GM19238 (cell line): Measurements from ENCODE around the gene EVC.

Source experiments
- DNase-seq: peaks from one replicate; pipeline ENCODE4 v3.0.0; 2011; ENCODE audit warnings: low spot score; ENCODE audit not compliant: insufficient read length

EVC gene

DNA sequence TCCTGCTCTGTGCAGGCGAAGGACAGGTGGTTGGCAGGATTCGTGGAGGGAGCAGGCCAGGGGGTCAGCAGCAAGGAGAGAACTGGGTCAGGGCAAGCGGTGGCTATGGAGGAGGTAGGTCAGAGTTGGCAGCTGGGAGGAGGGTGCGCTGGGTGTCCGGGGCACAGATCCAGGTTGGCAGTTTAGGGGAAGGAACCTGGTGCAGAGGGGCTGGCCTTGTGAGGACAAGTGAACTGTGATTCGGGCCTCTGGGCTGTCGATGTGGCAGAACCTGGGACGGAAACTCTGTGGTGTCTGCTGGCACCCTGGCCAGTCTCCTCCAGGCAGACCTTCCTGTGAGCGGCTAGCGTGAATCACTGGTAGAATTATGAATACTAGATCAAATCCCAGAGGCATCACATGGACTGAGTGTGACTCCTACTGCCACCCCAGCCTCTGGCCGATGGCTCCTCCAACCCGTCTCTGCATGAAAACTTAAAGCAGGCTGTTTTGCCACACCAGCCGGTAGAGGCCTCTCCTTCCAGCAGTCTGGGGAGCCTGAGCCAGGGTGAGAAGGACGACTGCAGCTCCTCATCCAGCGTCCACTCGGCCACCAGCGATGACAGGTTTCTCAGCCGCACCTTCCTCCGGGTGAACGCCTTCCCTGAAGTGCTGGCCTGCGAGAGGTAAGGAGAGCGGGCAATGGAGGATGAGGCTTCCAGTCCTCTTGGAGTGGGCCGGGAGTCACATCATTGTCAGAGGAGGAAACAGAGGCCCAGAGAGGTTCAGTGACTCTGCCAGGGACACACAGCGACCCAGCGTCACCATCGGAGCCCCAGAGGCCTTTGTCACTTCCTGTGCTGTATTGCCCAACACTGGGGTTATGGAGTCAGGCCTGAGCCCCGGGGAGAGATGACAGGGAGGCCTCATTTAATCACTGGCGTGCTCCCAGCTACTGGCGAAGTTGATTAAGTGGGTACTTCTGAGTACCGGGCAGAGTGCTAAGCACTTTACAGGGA lies 20.3 kb downstream of the EVC start:
- DNase-seq = no peak

GRCh38 chr4:5732158-5732557 lies 21.2 kb downstream of the EVC start:
- DNase-seq = no peak

- no peak for DNase-seq
These were observed 23.9 kb downstream of the EVC start for GRCh38 chr4:5734853-5735252.

DNA sequence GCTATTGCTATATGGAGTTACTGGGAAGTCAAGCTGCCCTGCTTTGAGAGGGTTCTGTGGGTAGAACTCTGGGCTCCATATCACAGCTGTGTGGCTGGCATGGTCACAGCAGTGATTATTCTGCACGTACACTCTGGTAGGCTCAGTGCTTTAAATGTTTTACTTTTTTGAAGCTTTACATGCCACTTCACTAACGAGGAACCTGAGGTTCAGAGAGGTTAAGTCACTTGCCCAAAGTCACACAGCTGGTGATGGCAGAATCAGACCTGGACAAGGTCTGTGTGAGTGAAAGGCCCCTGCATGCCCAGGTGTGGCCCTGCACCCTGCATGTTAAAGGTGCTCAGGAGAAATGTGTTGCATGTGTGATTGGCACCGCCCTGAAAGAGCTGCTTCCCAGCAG lies 24.5 kb downstream of the EVC start:
- DNase-seq = no peak

DNA sequence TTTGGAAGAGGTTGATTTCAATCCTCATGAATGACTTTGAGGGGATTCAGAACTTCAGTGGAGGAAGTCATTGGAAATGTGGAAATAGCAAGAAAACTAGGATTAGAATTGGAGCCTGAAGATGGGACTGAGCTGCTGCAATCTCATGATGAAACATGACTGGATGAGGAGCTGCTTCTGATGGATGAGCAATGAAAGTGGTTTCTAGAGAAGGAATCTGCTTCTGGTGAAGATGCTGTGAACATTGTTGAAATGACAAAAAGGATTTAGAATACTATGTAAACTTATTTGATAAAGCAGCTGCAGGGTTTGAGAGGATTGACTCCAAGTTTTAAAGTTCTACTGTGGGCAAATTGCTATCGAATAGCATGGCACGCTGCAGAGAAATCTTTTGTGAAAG lies 27.1 kb downstream of the EVC start:
- no peak for DNase-seq

- no peak for DNase-seq
These were observed 31.4 kb downstream of the EVC start for GRCh38 chr4:5742388-5742787.

DNA sequence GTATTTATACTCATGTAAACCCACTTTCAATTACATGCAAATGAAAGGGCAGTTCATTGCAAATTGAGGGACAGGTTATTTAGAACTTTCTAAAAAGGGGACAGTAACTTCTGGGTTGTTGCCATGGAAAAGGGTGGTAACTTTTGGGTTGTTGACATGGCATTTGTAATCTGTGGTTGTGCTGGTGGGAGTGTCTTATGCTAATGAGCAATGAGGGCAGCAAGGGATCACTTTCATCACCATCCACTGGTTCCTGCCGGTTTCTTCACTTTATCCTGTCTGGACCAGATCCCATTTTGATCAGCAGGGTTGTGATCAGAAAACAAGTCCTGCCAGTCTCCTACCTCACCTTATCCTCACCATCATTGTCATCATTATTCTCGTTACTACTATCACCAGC lies 32.0 kb downstream of the EVC start:
- DNase-seq = no peak

DNA sequence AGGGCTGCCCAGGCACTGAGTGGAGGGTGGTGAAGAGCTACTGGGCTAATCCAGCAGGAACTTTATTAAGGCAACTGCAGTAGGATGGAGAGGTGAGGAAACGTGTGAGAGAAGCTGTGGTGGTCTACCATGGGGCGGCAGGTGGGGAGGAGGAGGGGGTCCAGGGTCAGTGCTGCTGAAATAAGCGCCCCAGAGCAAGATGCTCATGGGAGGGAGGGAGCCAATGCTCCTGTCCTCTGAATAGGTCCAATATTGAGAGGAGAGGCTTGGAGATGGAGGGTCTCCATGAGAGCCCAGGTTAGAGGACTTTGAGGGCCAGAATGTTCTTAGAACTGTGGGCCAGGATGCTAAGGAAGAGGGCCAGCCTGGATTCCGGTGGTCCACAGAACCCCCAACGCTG lies 35.2 kb downstream of the EVC start:
- DNase-seq = no peak

DNA sequence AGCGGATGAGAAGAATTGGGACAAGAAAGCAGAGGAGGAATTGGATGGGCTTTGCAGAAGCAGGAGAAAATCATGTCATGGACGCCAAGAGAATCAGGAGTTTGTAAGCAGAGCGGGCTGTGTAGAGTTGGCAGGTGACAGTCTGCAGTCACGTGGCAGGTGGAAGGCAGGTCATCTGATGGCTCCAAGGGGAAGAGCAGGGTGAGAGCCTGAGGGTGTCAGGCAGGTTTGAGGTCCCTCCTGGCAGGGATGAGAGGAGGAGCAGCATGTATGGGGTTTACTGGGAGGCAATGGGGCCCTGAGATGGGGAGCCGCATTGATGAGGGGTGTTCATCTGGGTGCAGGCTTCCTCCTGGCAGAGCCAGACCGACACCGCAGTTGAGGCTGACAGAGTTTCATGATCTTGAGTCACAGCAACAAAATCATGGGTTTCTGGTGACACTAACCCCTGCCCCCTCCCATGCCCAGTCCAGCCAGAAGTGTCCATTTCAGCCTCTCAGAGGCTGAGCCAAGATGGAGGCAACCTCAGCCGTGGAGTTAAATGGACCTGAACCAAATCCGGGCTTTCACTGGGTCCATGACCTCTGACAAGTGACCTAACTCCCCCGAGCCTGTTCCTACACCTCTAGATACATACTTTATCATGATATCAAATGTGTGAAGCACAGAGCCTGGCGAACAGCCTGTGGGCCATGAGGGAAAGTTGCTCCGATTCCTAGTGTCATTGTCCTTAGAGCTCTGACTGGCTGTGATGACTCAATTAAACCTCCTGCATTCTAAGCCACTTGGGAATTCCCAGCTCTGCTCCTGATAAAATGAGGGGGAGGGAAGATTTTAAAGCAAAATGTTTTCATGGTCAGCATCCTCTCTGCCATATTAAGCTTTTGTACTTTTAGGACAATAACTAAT lies 36.1 kb downstream of the EVC start:
- no peak for DNase-seq

GRCh38 chr4:5747738-5748375 lies 36.9 kb downstream of the EVC start:
- DNase-seq = no peak

GRCh38 chr4:5749568-5749967 lies 38.6 kb downstream of the EVC start:
- DNase-seq = no peak

- DNase-seq = no peak
These were observed 39.3 kb downstream of the EVC start for GRCh38 chr4:5750052-5750945.

GRCh38 chr4:5750946-5751665 lies 40.1 kb downstream of the EVC start:
- DNase-seq = no peak

- DNase-seq = no peak
These were observed 40.8 kb downstream of the EVC start for GRCh38 chr4:5751666-5752375.

- no peak for DNase-seq
These were observed 41.6 kb downstream of the EVC start for GRCh38 chr4:5752376-5753184.

- no peak for DNase-seq
These were observed 42.4 kb downstream of the EVC start for GRCh38 chr4:5753366-5753765.

DNA sequence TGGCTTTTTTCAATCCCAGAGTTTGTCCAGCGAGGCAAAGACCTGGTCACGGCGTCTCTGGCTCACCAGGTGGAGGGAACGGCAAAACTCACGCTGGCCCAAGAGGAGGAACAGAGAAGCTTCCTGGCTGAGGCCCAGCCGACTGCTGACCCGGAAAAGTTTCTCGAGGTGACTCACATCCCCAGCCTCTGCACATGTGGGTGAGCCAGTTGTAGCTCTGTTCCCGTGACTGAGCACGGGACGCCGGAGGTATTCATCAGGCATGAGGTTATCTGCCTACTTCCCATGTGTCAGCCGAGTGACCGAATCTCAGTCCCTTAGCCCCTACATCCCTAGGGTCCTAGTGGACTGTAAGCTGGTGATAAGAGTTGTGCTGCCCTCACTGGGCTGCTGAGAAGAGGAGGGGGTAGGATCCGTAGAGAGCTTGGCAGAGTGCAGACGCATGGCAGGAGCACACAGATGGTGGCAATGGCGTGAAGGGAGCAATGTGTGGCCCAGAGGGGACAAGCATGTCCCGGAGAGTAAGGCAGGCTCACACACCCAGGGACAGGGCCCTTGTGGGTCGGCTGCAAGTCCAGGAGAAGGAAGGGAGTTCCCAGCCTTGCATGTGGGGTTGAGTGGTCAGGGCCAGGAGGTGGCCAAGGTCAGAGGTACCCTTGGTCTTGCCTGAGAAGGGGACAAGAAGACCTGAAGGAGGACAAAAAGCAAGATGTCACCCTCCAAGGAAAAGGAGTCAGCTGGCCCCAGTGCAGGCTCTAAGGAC lies 42.9 kb downstream of the EVC start:
- DNase-seq = no peak

GRCh38 chr4:5754529-5754881 lies 43.5 kb downstream of the EVC start:
- no peak for DNase-seq
